MM.1S (cell line): ENCODE results near the gene ANXA6.

Experiments
- DNase-seq: peaks from one replicate; pipeline ENCODE4 v3.0.0-alpha.2; 2015
- H2AFZ ChIP-seq: fragments of 300-600 bp; sonication (generic); 2 replicates; pipeline ENCODE4 v1.6.0; 2016; ENCODE audit warnings: antibody characterized with exemption, low read length
- H3F3A ChIP-seq: fragments of 300-600 bp; sonication (generic); 2 replicates; pipeline ENCODE4 v1.6.1; 2016; ENCODE audit warnings: mild to moderate bottlenecking, antibody characterized with exemption, low read length, moderate library complexity, mixed read lengths; ENCODE audit not compliant: insufficient read depth
- H3K27ac ChIP-seq: fragments of 300-600 bp; sonication (generic); 2 replicates; pipeline ENCODE4 v1.5.1; 2016; ENCODE audit warnings: mild to moderate bottlenecking, low read length
- H3K27me3 ChIP-seq: fragments of 300-600 bp; sonication (generic); replicated peaks from 2 replicates; pipeline ENCODE4 v1.6.0; 2016; ENCODE audit warnings: low read length; ENCODE audit not compliant: insufficient read depth
- H3K36me3 ChIP-seq: fragments of 300-600 bp; sonication (generic); replicated peaks from 2 replicates; pipeline ENCODE4 v1.6.1; 2016; ENCODE audit warnings: mild to moderate bottlenecking, low read length, mixed read lengths; ENCODE audit not compliant: insufficient read depth
- H3K4me1 ChIP-seq: fragments of 300-600 bp; sonication (generic); 2 replicates; pipeline ENCODE4 v1.6.1; 2016; ENCODE audit warnings: low read length, mixed read lengths
- H3K4me2 ChIP-seq: fragments of 300-600 bp; sonication (generic); 2 replicates; pipeline ENCODE4 v1.6.0; 2016; ENCODE audit warnings: low read depth, low read length
- H3K4me3 ChIP-seq: fragments of 300-600 bp; sonication (generic); 2 replicates; pipeline ENCODE4 v1.5.1; 2016; ENCODE audit warnings: low read length, mixed read lengths
- H3K79me2 ChIP-seq: fragments of 300-600 bp; sonication (generic); 2 replicates; pipeline ENCODE4 v1.6.1; 2016; ENCODE audit warnings: mixed run types, low read length, mixed read lengths
- H3K9ac ChIP-seq: fragments of 300-600 bp; sonication (generic); 2 replicates; pipeline ENCODE4 v1.6.1; 2016; ENCODE audit warnings: low read length, mixed read lengths
- H3K9me2 ChIP-seq: fragments of 300-600 bp; sonication (generic); replicated peaks from 2 replicates; pipeline ENCODE4 v1.6.1; 2016; ENCODE audit warnings: mild to moderate bottlenecking, low read length, mixed read lengths; ENCODE audit not compliant: insufficient read depth
- H3K9me3 ChIP-seq: fragments of 300-600 bp; sonication (generic); replicated peaks from 2 replicates; pipeline ENCODE4 v1.6.1; 2016; ENCODE audit warnings: mild to moderate bottlenecking, low read length, mixed read lengths; ENCODE audit not compliant: insufficient read depth
- H4K20me1 ChIP-seq: fragments of 300-600 bp; sonication (generic); 2 replicates; pipeline ENCODE4 v1.6.1; 2016; ENCODE audit warnings: mild to moderate bottlenecking, low read length, moderate library complexity, mixed read lengths; ENCODE audit not compliant: insufficient read depth
- EZH2 ChIP-seq: fragments of 300-600 bp; sonication (generic); optimal IDR thresholded peaks from 2 replicates; pipeline ENCODE3; 2017; ENCODE audit warnings: low read depth, mild to moderate bottlenecking, antibody characterized with exemption, low read length, mixed read lengths
- EZH2phosphoT487 ChIP-seq: fragments of 300-600 bp; sonication (generic); IDR thresholded peaks from 2 replicates; pipeline ENCODE4 v1.6.1; 2018; ENCODE audit warnings: antibody characterized with exemption, low read length
- TF ChIP-seq, protein P1 (sequence below): fragments of 300-600 bp; sonication (generic); IDR thresholded peaks from 2 replicates; pipeline ENCODE4 v1.5.1; 2016; ENCODE audit warnings: antibody characterized with exemption, low read length, mixed read lengths

ANXA6 gene

GRCh38 chr5:151107084-151107483 lies 50.5 kb downstream of the ANXA6 start:
- H3K27ac ChIP-seq, result no peak overlapping the region
- H4K20me1 ChIP-seq, result 0 out of 2 replicates have a peak, but pooled peaks cover 3% of the 10 kb centered on the region
- H3K4me2 ChIP-seq, result no peak overlapping the region
- H3K9me3 ChIP-seq, result no peaks in the 10 kb centered on the region
- no peak overlapping the region for H2AFZ ChIP-seq
- no peaks in the 10 kb centered on the region for H3K9me2 ChIP-seq
- no peak overlapping the region for H3K9ac ChIP-seq
- DNase-seq, result no peak
- H3K79me2 ChIP-seq, result peaks cover 20% of the 10 kb centered on the region
- TF ChIP-seq, protein P1, sequence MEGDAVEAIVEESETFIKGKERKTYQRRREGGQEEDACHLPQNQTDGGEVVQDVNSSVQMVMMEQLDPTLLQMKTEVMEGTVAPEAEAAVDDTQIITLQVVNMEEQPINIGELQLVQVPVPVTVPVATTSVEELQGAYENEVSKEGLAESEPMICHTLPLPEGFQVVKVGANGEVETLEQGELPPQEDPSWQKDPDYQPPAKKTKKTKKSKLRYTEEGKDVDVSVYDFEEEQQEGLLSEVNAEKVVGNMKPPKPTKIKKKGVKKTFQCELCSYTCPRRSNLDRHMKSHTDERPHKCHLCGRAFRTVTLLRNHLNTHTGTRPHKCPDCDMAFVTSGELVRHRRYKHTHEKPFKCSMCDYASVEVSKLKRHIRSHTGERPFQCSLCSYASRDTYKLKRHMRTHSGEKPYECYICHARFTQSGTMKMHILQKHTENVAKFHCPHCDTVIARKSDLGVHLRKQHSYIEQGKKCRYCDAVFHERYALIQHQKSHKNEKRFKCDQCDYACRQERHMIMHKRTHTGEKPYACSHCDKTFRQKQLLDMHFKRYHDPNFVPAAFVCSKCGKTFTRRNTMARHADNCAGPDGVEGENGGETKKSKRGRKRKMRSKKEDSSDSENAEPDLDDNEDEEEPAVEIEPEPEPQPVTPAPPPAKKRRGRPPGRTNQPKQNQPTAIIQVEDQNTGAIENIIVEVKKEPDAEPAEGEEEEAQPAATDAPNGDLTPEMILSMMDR, result no peak
- no peak for TF ChIP-seq EZH2phosphoT487
- no peak for TF ChIP-seq EZH2
- 0 out of 2 replicates have a peak, but pooled peaks cover 3% of the 10 kb centered on the region for H3F3A ChIP-seq
- H3K4me1 ChIP-seq, result no peaks in the 10 kb centered on the region
- no peak overlapping the region for H3K4me3 ChIP-seq
- H3K36me3 ChIP-seq, result peaks cover 30% of the 10 kb centered on the region
- no peaks in the 10 kb centered on the region for H3K27me3 ChIP-seq

- Histone ChIP-seq H3K9me3 (no peaks in the 10 kb centered on the region), H3K27ac (no peak overlapping the region), H3K4me1 (no peaks in the 10 kb centered on the region), H3K9ac (no peak overlapping the region), H2AFZ (no peak overlapping the region), H3K36me3 (peaks cover 34% of the 10 kb centered on the region), H3K4me3 (no peak overlapping the region), H3K4me2 (no peak overlapping the region), H3K27me3 (no peaks in the 10 kb centered on the region), H3K79me2 (peaks cover 20% of the 10 kb centered on the region), H3K9me2 (no peaks in the 10 kb centered on the region), H4K20me1 (0 out of 2 replicates have a peak, but pooled peaks cover 3% of the 10 kb centered on the region), H3F3A (0 out of 2 replicates have a peak, but pooled peaks cover 8% of the 10 kb centered on the region)
- no peak for DNase-seq
- TF ChIP-seq, protein P1, result no peak
- TF ChIP-seq EZH2 (no peak), EZH2phosphoT487 (no peak)
Measured at GRCh38 chr5:151106509-151106908, 51.1 kb downstream of the ANXA6 start.

GRCh38 chr5:151106043-151106442 lies 51.5 kb downstream of the ANXA6 start:
- Histone ChIP-seq H3K9ac (no peak overlapping the region), H3K27me3 (no peaks in the 10 kb centered on the region), H3K27ac (no peak overlapping the region), H3K4me1 (no peaks in the 10 kb centered on the region), H3K36me3 (peaks cover 32% of the 10 kb centered on the region), H3K9me3 (no peaks in the 10 kb centered on the region), H3K9me2 (no peaks in the 10 kb centered on the region), H4K20me1 (0 out of 2 replicates have a peak, but pooled peaks cover 3% of the 10 kb centered on the region), H3K79me2 (peaks cover 16% of the 10 kb centered on the region), H3K4me3 (no peak overlapping the region), H3F3A (0 out of 2 replicates have a peak, but pooled peaks cover 8% of the 10 kb centered on the region), H2AFZ (no peak overlapping the region), H3K4me2 (no peak overlapping the region)
- no peak for DNase-seq
- TF ChIP-seq EZH2 (no peak), EZH2phosphoT487 (no peak)
- TF ChIP-seq, protein P1, result no peak
